SK-N-SH treated with all-trans-retinoic acid at 6 μM for 48 hours (cell line): ENCODE measurements around the gene P2RX4.

ENCODE experiments used
- CSDC2 ChIP-seq: fragments of 250-450 bp; sonication (Bioruptor Pico); IDR thresholded peaks from 2 replicates; pipeline ENCODE4 v1.5.0; 2020; ENCODE audit warnings: mild to moderate bottlenecking, moderate library complexity
- GLIS3 ChIP-seq: fragments of 250-450 bp; sonication (Bioruptor Pico); IDR thresholded peaks from 2 replicates; pipeline ENCODE4 v1.5.0; 2020; ENCODE audit warnings: mild to moderate bottlenecking, moderate library complexity
- OSR1 ChIP-seq: fragments of 250-450 bp; sonication (Bioruptor Pico); IDR thresholded peaks from 2 replicates; pipeline ENCODE4 v1.8.0; 2022; ENCODE audit warnings: moderate library complexity, mild to moderate bottlenecking, inconsistent platforms
- PPARA ChIP-seq: fragments of 250-450 bp; sonication (Bioruptor Pico); IDR thresholded peaks from 2 replicates; pipeline ENCODE4 v1.5.0; 2020; ENCODE audit warnings: mild to moderate bottlenecking, borderline replicate concordance
- ZFP3 ChIP-seq: fragments of 250-450 bp; sonication (Bioruptor Pico); IDR thresholded peaks from 2 replicates; pipeline ENCODE4 v1.5.0; 2020; ENCODE audit warnings: mild to moderate bottlenecking, moderate library complexity
- ZFP30 ChIP-seq: fragments of 450-650 bp; formaldehyde crosslinking; IDR thresholded peaks from 2 replicates; pipeline ENCODE4 v1.5.0; 2022; ENCODE audit warnings: mild to moderate bottlenecking, moderate library complexity
- ZNF565 ChIP-seq: fragments of 450-650 bp; formaldehyde crosslinking; conservative IDR thresholded peaks from 2 replicates; pipeline ENCODE4 v1.5.0; 2020; ENCODE audit warnings: low read depth, mild to moderate bottlenecking, moderate library complexity
- TF ChIP-seq, protein P1 (sequence below): fragments of 250-450 bp; sonication (Bioruptor Pico); IDR thresholded peaks from 2 replicates; pipeline ENCODE4 v1.8.0; 2021; ENCODE audit warnings: low read depth, mild to moderate bottlenecking, moderate library complexity, borderline replicate concordance
- TF ChIP-seq, protein P2 (sequence below): fragments of 250-450 bp; sonication (Bioruptor Pico); IDR thresholded peaks from 2 replicates; pipeline ENCODE4 v1.8.0; 2020; ENCODE audit warnings: mild to moderate bottlenecking, moderate library complexity, borderline replicate concordance
- TF ChIP-seq, protein P3 (sequence below): fragments of 250-450 bp; sonication (Bioruptor Pico); IDR thresholded peaks from 2 replicates; pipeline ENCODE4 v1.5.1; 2020; ENCODE audit warnings: low read depth, mild to moderate bottlenecking, moderate library complexity

GRCh38 chr12:121279507-121279915, 69.6 kb downstream of the P2RX4 start:
- TF ChIP-seq OSR1 (CRISPR knock-in tag) (no peak), ZFP3 (CRISPR knock-in tag) (no peak), CSDC2 (CRISPR knock-in tag) (no peak), ZNF565 (CRISPR knock-in tag) (no peak), ZFP30 (no peak), PPARA (no peak), GLIS3 (no peak)
- TF ChIP-seq, protein P1, sequence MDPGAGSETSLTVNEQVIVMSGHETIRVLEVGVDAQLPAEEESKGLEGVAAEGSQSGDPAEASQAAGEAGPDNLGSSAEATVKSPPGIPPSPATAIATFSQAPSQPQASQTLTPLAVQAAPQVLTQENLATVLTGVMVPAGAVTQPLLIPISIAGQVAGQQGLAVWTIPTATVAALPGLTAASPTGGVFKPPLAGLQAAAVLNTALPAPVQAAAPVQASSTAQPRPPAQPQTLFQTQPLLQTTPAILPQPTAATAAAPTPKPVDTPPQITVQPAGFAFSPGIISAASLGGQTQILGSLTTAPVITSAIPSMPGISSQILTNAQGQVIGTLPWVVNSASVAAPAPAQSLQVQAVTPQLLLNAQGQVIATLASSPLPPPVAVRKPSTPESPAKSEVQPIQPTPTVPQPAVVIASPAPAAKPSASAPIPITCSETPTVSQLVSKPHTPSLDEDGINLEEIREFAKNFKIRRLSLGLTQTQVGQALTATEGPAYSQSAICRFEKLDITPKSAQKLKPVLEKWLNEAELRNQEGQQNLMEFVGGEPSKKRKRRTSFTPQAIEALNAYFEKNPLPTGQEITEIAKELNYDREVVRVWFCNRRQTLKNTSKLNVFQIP (CRISPR knock-in tag) = no peak
- TF ChIP-seq, protein P2, sequence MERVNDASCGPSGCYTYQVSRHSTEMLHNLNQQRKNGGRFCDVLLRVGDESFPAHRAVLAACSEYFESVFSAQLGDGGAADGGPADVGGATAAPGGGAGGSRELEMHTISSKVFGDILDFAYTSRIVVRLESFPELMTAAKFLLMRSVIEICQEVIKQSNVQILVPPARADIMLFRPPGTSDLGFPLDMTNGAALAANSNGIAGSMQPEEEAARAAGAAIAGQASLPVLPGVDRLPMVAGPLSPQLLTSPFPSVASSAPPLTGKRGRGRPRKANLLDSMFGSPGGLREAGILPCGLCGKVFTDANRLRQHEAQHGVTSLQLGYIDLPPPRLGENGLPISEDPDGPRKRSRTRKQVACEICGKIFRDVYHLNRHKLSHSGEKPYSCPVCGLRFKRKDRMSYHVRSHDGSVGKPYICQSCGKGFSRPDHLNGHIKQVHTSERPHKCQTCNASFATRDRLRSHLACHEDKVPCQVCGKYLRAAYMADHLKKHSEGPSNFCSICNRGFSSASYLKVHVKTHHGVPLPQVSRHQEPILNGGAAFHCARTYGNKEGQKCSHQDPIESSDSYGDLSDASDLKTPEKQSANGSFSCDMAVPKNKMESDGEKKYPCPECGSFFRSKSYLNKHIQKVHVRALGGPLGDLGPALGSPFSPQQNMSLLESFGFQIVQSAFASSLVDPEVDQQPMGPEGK (CRISPR knock-in tag) = no peak
- TF ChIP-seq, protein P3, sequence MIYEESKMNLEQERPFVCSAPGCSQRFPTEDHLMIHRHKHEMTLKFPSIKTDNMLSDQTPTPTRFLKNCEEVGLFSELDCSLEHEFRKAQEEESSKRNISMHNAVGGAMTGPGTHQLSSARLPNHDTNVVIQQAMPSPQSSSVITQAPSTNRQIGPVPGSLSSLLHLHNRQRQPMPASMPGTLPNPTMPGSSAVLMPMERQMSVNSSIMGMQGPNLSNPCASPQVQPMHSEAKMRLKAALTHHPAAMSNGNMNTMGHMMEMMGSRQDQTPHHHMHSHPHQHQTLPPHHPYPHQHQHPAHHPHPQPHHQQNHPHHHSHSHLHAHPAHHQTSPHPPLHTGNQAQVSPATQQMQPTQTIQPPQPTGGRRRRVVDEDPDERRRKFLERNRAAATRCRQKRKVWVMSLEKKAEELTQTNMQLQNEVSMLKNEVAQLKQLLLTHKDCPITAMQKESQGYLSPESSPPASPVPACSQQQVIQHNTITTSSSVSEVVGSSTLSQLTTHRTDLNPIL (CRISPR knock-in tag) = no peak
